ENCODE measurements around the gene NKX3-2. TPM values are rescaled to one million over a fixed set of nuclear protein-coding genes. Genes with fewer than 3 reads are reported as not detected.
"Not testable (repeated sequence)": the region's sequence is repeated elsewhere in the genome, so short reads cannot be mapped to it uniquely, and the experiment has no call there.

The NKX3-2 gene
- total RNA-seq, 1 donor from 2014 or later = not detected

- H3K4me1 ChIP-seq = no peaks in the 10 kb centered on the region
- H3K27ac ChIP-seq = no peak overlapping the region
- H3K4me3 ChIP-seq = no peak overlapping the region
- DNase-seq (ENCODE audit: low spot score in 2 of 2) = no peak
- no peak for TF ChIP-seq CTCF (IDR thresholded peaks at IDR 0.05)
- intact Hi-C loops (cut with DNase I) = no loop called here
- H3K27me3 ChIP-seq = no peaks in the 10 kb centered on the region
- no peaks in the 10 kb centered on the region for H3K9me3 ChIP-seq
- peaks cover 69 to 78% of the 10 kb centered on the region in 2 donors for H3K36me3 ChIP-seq
Measured at GRCh38 chr4:13580036-13580435, 35.7 kb upstream of the NKX3-2 start.

- intact Hi-C loops (cut with DNase I) = no loop called here
- H3K27ac ChIP-seq = no peak overlapping the region
- no peaks in the 10 kb centered on the region for H3K9me3 ChIP-seq
- no peak for DNase-seq (ENCODE audit: low spot score in 2 of 2)
- H3K4me1 ChIP-seq = no peaks in the 10 kb centered on the region
- no peaks in the 10 kb centered on the region for H3K27me3 ChIP-seq
- TF ChIP-seq CTCF (IDR thresholded peaks at IDR 0.05) = no peak
- no peak overlapping the region for H3K4me3 ChIP-seq
- peaks cover 76 to 95% of the 10 kb centered on the region in 2 donors for H3K36me3 ChIP-seq
Measured at GRCh38 chr4:13577660-13578059, 33.4 kb upstream of the NKX3-2 start.

- no peak for DNase-seq (ENCODE audit: low spot score in 2 of 2)
- Histone ChIP-seq H3K27me3 (no peaks in the 10 kb centered on the region), H3K9me3 (no peaks in the 10 kb centered on the region), H3K36me3 (peaks cover 54 to 75% of the 10 kb centered on the region in 2 donors), H3K27ac (no peak overlapping the region), H3K4me1 (no peaks in the 10 kb centered on the region), H3K4me3 (no peak overlapping the region)
- intact Hi-C loops (cut with DNase I) = no loop called here
- no peak for TF ChIP-seq CTCF (IDR thresholded peaks at IDR 0.05)
Measured at GRCh38 chr4:13570916-13571315, 26.6 kb upstream of the NKX3-2 start.

GRCh38 chr4:13567125-13567524 lies 22.8 kb upstream of the NKX3-2 start:
- TF ChIP-seq CTCF (IDR thresholded peaks at IDR 0.05) = no peak
- Histone ChIP-seq H3K4me3 (no peak overlapping the region), H3K4me1 (no peaks in the 10 kb centered on the region), H3K9me3 (no peaks in the 10 kb centered on the region), H3K27me3 (no peaks in the 10 kb centered on the region), H3K36me3 (peaks cover 23 to 38% of the 10 kb centered on the region in 2 donors), H3K27ac (no peak overlapping the region)
- DNase-seq (ENCODE audit: low spot score in 2 of 2) = no peak
- intact Hi-C loops (cut with DNase I) = no loop called here

- DNase-seq (ENCODE audit: low spot score in 2 of 2) = no peak
- no peaks in the 10 kb centered on the region for H3K27me3 ChIP-seq
- TF ChIP-seq CTCF (IDR thresholded peaks at IDR 0.05) = no peak
- no peaks in the 10 kb centered on the region for H3K4me1 ChIP-seq
- H3K36me3 ChIP-seq = no peaks in the 10 kb centered on the region
- H3K9me3 ChIP-seq = no peaks in the 10 kb centered on the region
- no peak overlapping the region for H3K27ac ChIP-seq
- intact Hi-C loops (cut with DNase I) = no loop called here
- H3K4me3 ChIP-seq = no peak overlapping the region
Measured at GRCh38 chr4:13562876-13563275, 18.6 kb upstream of the NKX3-2 start.

GRCh38 chr4:13561673-13562072 lies 17.4 kb upstream of the NKX3-2 start:
- DNase-seq (ENCODE audit: low spot score in 2 of 2) = no peak
- H3K4me3 ChIP-seq = no peak overlapping the region
- H3K27me3 ChIP-seq = no peaks in the 10 kb centered on the region
- intact Hi-C loops (cut with DNase I) = no loop called here
- H3K36me3 ChIP-seq = no peaks in the 10 kb centered on the region
- no peak overlapping the region for H3K27ac ChIP-seq
- H3K4me1 ChIP-seq = no peaks in the 10 kb centered on the region
- no peak for TF ChIP-seq CTCF (IDR thresholded peaks at IDR 0.05)
- no peaks in the 10 kb centered on the region for H3K9me3 ChIP-seq

GRCh38 chr4:13560111-13560510 lies 15.8 kb upstream of the NKX3-2 start:
- H3K9me3 ChIP-seq; H3K27me3 ChIP-seq; H3K27ac ChIP-seq; DNase-seq (ENCODE audit: low spot score in 2 of 2); H3K36me3 ChIP-seq; intact Hi-C loops (cut with DNase I); H3K4me1 ChIP-seq; H3K4me3 ChIP-seq: not testable (repeated sequence)
